ENCODE measurements around the gene TANGO2. TPM values are rescaled to one million over a fixed set of nuclear protein-coding genes. Genes with fewer than 3 reads are reported as not detected.
A peak's percentile ranks its signal among the peaks of the same experiment; 100 is the strongest.

Gene TANGO2
- total RNA-seq, 2 donors from 2014 or later = 34.3 to 40.1 TPM

- no peak overlapping the region for H3K4me3 ChIP-seq
- H3K36me3 ChIP-seq = peaks cover 17 to 49% of the 10 kb centered on the region in 2 donors
- no peaks in the 10 kb centered on the region for H3K4me1 ChIP-seq (replicated peaks)
- intact Hi-C loops (cut with DNase I) = no loop called here
- no peak for TF ChIP-seq POLR2AphosphoS5 (IDR thresholded peaks at IDR 0.05)
- TF ChIP-seq CTCF (IDR thresholded peaks at IDR 0.05) = no peak
- no peak for TF ChIP-seq POLR2A (IDR thresholded peaks at IDR 0.05)
- WGBS = 91% methylated on average over 11 of the region's 11 CpGs
- no peak for DNase-seq (ENCODE audit: low spot score)
- no peaks in the 10 kb centered on the region for H3K27me3 ChIP-seq (replicated peaks; ENCODE audit: insufficient read depth)
- no peaks in the 10 kb centered on the region for H3K9me3 ChIP-seq
- H3K27ac ChIP-seq = no peak overlapping the region
Measured at GRCh38 chr22:20092477-20092854, 71.6 kb downstream of the TANGO2 start.

- no peak overlapping the region for H3K27ac ChIP-seq
- H3K36me3 ChIP-seq = peaks cover 17 to 45% of the 10 kb centered on the region in 2 donors
- no peaks in the 10 kb centered on the region for H3K9me3 ChIP-seq
- DNase-seq (ENCODE audit: low spot score) = peak; percentile 70
- TF ChIP-seq CTCF (IDR thresholded peaks at IDR 0.05) (no peak), POLR2AphosphoS5 (IDR thresholded peaks at IDR 0.05) (peak; percentile 84), POLR2A (IDR thresholded peaks at IDR 0.05) (no peak)
- intact Hi-C loops (cut with DNase I) = no loop called here
- no peak overlapping the region for H3K4me3 ChIP-seq
- no peaks in the 10 kb centered on the region for H3K4me1 ChIP-seq (replicated peaks)
- H3K27me3 ChIP-seq (replicated peaks; ENCODE audit: insufficient read depth) = no peaks in the 10 kb centered on the region
- 84% methylated on average over 13 of the region's 13 CpGs for WGBS
Measured at GRCh38 chr22:20093418-20094196, 72.7 kb downstream of the TANGO2 start.

GRCh38 chr22:20094197-20094807, 73.4 kb downstream of the TANGO2 start:
- H3K27me3 ChIP-seq (replicated peaks; ENCODE audit: insufficient read depth) = no peaks in the 10 kb centered on the region
- 94% methylated on average over 15 of the region's 15 CpGs for WGBS
- no peak for TF ChIP-seq CTCF (IDR thresholded peaks at IDR 0.05)
- no peak for TF ChIP-seq POLR2A (IDR thresholded peaks at IDR 0.05)
- no peak for TF ChIP-seq POLR2AphosphoS5 (IDR thresholded peaks at IDR 0.05)
- no peak overlapping the region for H3K27ac ChIP-seq
- no peaks in the 10 kb centered on the region for H3K4me1 ChIP-seq (replicated peaks)
- H3K9me3 ChIP-seq = no peaks in the 10 kb centered on the region
- H3K36me3 ChIP-seq = peaks cover 17 to 38% of the 10 kb centered on the region in 2 donors
- intact Hi-C loops (cut with DNase I) = no loop called here
- no peak for DNase-seq (ENCODE audit: low spot score)
- H3K4me3 ChIP-seq = no peak overlapping the region

- Histone ChIP-seq H3K27me3 (replicated peaks; ENCODE audit: insufficient read depth) (no peaks in the 10 kb centered on the region), H3K27ac (no peak overlapping the region), H3K9me3 (no peaks in the 10 kb centered on the region), H3K4me3 (no peak overlapping the region), H3K36me3 (peaks cover 10 to 27% of the 10 kb centered on the region in 2 donors), H3K4me1 (replicated peaks) (no peaks in the 10 kb centered on the region)
- intact Hi-C loops (cut with DNase I) = no loop called here
- DNase-seq (ENCODE audit: low spot score) = no peak
- TF ChIP-seq CTCF (IDR thresholded peaks at IDR 0.05) (no peak), POLR2AphosphoS5 (IDR thresholded peaks at IDR 0.05) (no peak), POLR2A (IDR thresholded peaks at IDR 0.05) (no peak)
- 99% methylated on average over 4 of the region's 4 CpGs for WGBS
Measured at GRCh38 chr22:20095521-20095920, 74.6 kb downstream of the TANGO2 start.
